GM12878 (cell line): ENCODE data around the gene C1QTNF12. TPM values are rescaled to one million over a fixed set of nuclear protein-coding genes. Genes with fewer than 3 reads are reported as not detected.

Experiments
- ATAC-seq: fragments of 200-7000 bp; cut with Tn5 transposase; 3 replicates; pipeline ENCODE4 v1.9.1; 2020; ENCODE audit warnings: mild to moderate bottlenecking, moderate library complexity
- BruUV-seq: library from RNA; stranded (reverse); fragments of 400-500 nt; replicated peaks from 2 replicates; lab custom pipeline; 2021; lab: Mats Ljungman, UMichigan
- CTCF ChIA-PET: fragments of 300-600 bp; sonication (Branson Sonifier 250); formaldehyde crosslinking; extraction: SDS; loops from one replicate; lab custom pipeline; 2021; ENCODE audit warnings: inconsistent platforms; lab: Yijun Ruan, JAX
- POLR2A ChIA-PET: fragments of 350-600 bp; formaldehyde crosslinking; extraction: SDS; loops from one replicate; lab custom pipeline; 2021; ENCODE audit warnings: inconsistent platforms; lab: Charles Lee
- RAD21 ChIA-PET: fragments of 300-600 bp; sonication (Branson Sonifier 250); formaldehyde crosslinking; loops from one replicate; lab custom pipeline; 2023; ENCODE audit warnings: antibody characterized with exemption; ENCODE audit not compliant: unreplicated experiment; lab: Charles Lee
- SMC1A ChIA-PET: fragments of 300-600 bp; sonication (Branson Sonifier 250); formaldehyde crosslinking; loops from one replicate; lab custom pipeline; 2023; ENCODE audit not compliant: unreplicated experiment, uncharacterized antibody; lab: Charles Lee
- DNase-seq: peaks from one replicate; pipeline ENCODE4 v3.0.0-alpha.2; 2011; ENCODE audit warnings: low read depth, low spot score
- FAIRE-seq: peaks from 3 replicates; lab custom pipeline; 2011; peaks lifted over from hg19 to GRCh38; lab: Jason Lieb, UNC
- H2AFZ ChIP-seq: 2 replicates; pipeline ENCODE4 v1.6.0; 2011; ENCODE audit warnings: low read depth, low read length, control low read depth; ENCODE audit not compliant: control insufficient read depth
- H3K27ac ChIP-seq: 2 replicates; pipeline ENCODE4 v1.5.1; 2011; ENCODE audit warnings: control low read depth; ENCODE audit not compliant: control insufficient read depth, insufficient read depth
- H3K27me3 ChIP-seq, 2 experiments: replicated peaks in 1 of 2; 2 replicates each; pipeline versions ENCODE4 v1.6.0 to v1.6.1; 2011; ENCODE audit warnings: low read length in 1 of 2; ENCODE audit not compliant: control insufficient read depth in 2 of 2, insufficient read depth in 2 of 2
- H3K36me3 ChIP-seq, 2 experiments: 2 replicates each; pipeline ENCODE4 v1.5.1; 2011; ENCODE audit warnings: low read length in 1 of 2; ENCODE audit not compliant: control insufficient read depth in 2 of 2, insufficient read depth in 2 of 2
- H3K4me1 ChIP-seq: 2 replicates; pipeline ENCODE4 v1.6.1; 2011; ENCODE audit warnings: mild to moderate bottlenecking, low read length, moderate library complexity, mixed read lengths; ENCODE audit not compliant: control insufficient read depth, insufficient read depth
- H3K4me2 ChIP-seq: 2 replicates; pipeline ENCODE4 v1.6.0; 2011; ENCODE audit warnings: control low read depth; ENCODE audit not compliant: control insufficient read depth, insufficient read depth
- H3K4me3 ChIP-seq: fragments of 200-600 bp; sonication (generic); 2 replicates; pipeline ENCODE4 v1.5.1; 2016
- H3K79me2 ChIP-seq: 2 replicates; pipeline ENCODE4 v1.6.0; 2011; ENCODE audit warnings: low read length; ENCODE audit not compliant: control insufficient read depth, insufficient read depth
- H3K9ac ChIP-seq: 2 replicates; pipeline ENCODE4 v1.8.0; 2011; ENCODE audit warnings: low read length, control low read depth, mixed read lengths; ENCODE audit not compliant: control insufficient read depth, insufficient read depth
- H3K9me3 ChIP-seq: replicated peaks from 3 replicates; pipeline ENCODE4 v1.5.1; 2011; ENCODE audit warnings: mild to moderate bottlenecking, low read length; ENCODE audit not compliant: control insufficient read depth, insufficient read depth
- H4K20me1 ChIP-seq: 2 replicates; pipeline ENCODE4 v1.6.0; 2011; ENCODE audit not compliant: control insufficient read depth, insufficient read depth
- BCL3 ChIP-seq: IDR thresholded peaks from 2 replicates; pipeline ENCODE4 v1.6.1; 2011; ENCODE audit warnings: borderline replicate concordance, low read depth, mild to moderate bottlenecking, moderate library complexity, low read length; ENCODE audit not compliant: insufficient read depth, poor library complexity, severe bottlenecking
- BCLAF1 ChIP-seq: fragments of 450-650 bp; IDR thresholded peaks from 2 replicates; pipeline ENCODE4 v1.6.1; 2017; ENCODE audit warnings: antibody characterized with exemption, mild to moderate bottlenecking, moderate library complexity
- CEBPB ChIP-seq, 2 experiments: fragments of 150-350 bp in 1 of 2; IDR thresholded peaks; 2 replicates each; pipeline ENCODE4 v1.6.1; 2012 to 2014; ENCODE audit warnings: low read depth in 2 of 2, low read length in 2 of 2, borderline replicate concordance in 1 of 2, inconsistent platforms in 1 of 2
- GABPA ChIP-seq: IDR thresholded peaks from 2 replicates; pipeline ENCODE4 v1.6.1; 2014; ENCODE audit warnings: antibody characterized with exemption, low read depth, mild to moderate bottlenecking, inconsistent platforms
- MTA3 ChIP-seq: IDR thresholded peaks from 2 replicates; pipeline ENCODE4 v1.6.1; 2012; ENCODE audit warnings: low read length, inconsistent platforms, borderline replicate concordance
- MXI1 ChIP-seq: fragments of 150-350 bp; IDR thresholded peaks from 2 replicates; pipeline ENCODE4 v1.6.1; 2011; ENCODE audit warnings: low read depth, mild to moderate bottlenecking, inconsistent platforms, low read length, improper control_type of control experiment
- NKRF ChIP-seq: fragments of 450-650 bp; conservative IDR thresholded peaks from 2 replicates; pipeline ENCODE4 v1.6.1; 2017; ENCODE audit warnings: mild to moderate bottlenecking, moderate library complexity
- RELA ChIP-seq: fragments of 450-650 bp; IDR thresholded peaks from 2 replicates; pipeline ENCODE4 v1.8.0; 2014; ENCODE audit warnings: borderline replicate concordance; ENCODE audit not compliant: partially characterized antibody
- SIN3A ChIP-seq: IDR thresholded peaks from 2 replicates; pipeline ENCODE4 v1.6.1; 2012; ENCODE audit warnings: low read depth, low read length, improper control_type of control experiment
- SMC3 ChIP-seq: IDR thresholded peaks from 2 replicates; pipeline ENCODE4 v1.6.1; 2011; ENCODE audit warnings: low read length, improper control_type of control experiment, borderline replicate concordance
- YBX1 ChIP-seq: fragments of 450-650 bp; IDR thresholded peaks from 2 replicates; pipeline ENCODE4 v1.6.1; 2016; ENCODE audit warnings: antibody characterized with exemption
- ZBTB40 ChIP-seq: fragments of 450-650 bp; IDR thresholded peaks from 2 replicates; pipeline ENCODE4 v1.6.1; 2016; ENCODE audit warnings: mild to moderate bottlenecking, moderate library complexity, borderline replicate concordance
- ZNF384 ChIP-seq: IDR thresholded peaks from 2 replicates; pipeline ENCODE4 v1.6.1; 2012; ENCODE audit warnings: low read depth, mild to moderate bottlenecking, low read length, improper control_type of control experiment, borderline replicate concordance
- WGBS: methylation state at CpG from one replicate; pipeline ENCODE4 v1.1.6; 2016; ENCODE audit warnings: low lambda C conversion rate; ENCODE audit not compliant: insufficient replicate concordance, insufficient coverage; ENCODE audit errors: missing lambda C conversion rate; 5-methylcytosine and 5-hydroxymethylcytosine counted together
- in situ Hi-C: fragments of 300-500 bp; cut with MboI; formaldehyde crosslinking; loops from 9 replicates; pipeline ENCODE4 v1.14.3; 2018; ENCODE audit warnings: mixed read lengths
- intact Hi-C: fragments of 100-400 bp; cut with micrococcal nuclease; formaldehyde crosslinking; loops from one replicate; pipeline ENCODE4 v1.14.2; 2022; ENCODE audit not compliant: unreplicated experiment
- polyA plus RNA-seq, 11 experiments: library from polyadenylated mRNA; depleted of rRNA in 4 of 11; unstranded in 6 of 11; stranded (reverse) in 5 of 11; fragments of >200 nt; fragmentation: Nextera tagmentation in 4 of 11; fragmentation: Illumina TruSeq in 1 of 11; extraction: Ambion mirVana in 4 of 11; extraction: Trizol in 1 of 11; gene quantifications; 1 replicate in 1 of 11; 2 replicates in 10 of 11; pipeline versions ENCODE4 v1.2.1 to v1.2.3, GENCODE V29; 2011 to 2016; ENCODE audit warnings: inconsistent platforms in 2 of 11, missing spikeins in 2 of 11, low read depth in 1 of 11
- total RNA-seq, 4 experiments: library from RNA; depleted of rRNA in 3 of 4; stranded (reverse); fragments of >200 nt in 3 of 4; fragmentation: Illumina TruSeq in 1 of 4; extraction: Trizol in 1 of 4; gene quantifications; 2 replicates each; pipeline versions ENCODE4 v1.2.1 to v1.2.3, GENCODE V29; 2013 to 2021

The C1QTNF12 gene
- total and polyA plus RNA-seq, 10 of the 15 experiments (the other 5 are each of a cell fraction or from before 2014, with no cell fraction given): 0.17 to 1.0 (median 0.31) TPM; not detected in 5

- Histone ChIP-seq H3K9me3 (no peaks in the 10 kb centered on the region), H3K27ac (no peak overlapping the region), H3K4me2 (no peak overlapping the region), H2AFZ (no peak overlapping the region), H3K4me1 (peaks cover 12% of the 10 kb centered on the region), H4K20me1 (no peaks in the 10 kb centered on the region), H3K27me3 (no peaks in the 10 kb centered on the region), H3K79me2 (no peaks in the 10 kb centered on the region), H3K9ac (no peak overlapping the region), H3K36me3 (peaks cover 3 to 9% of the 10 kb centered on the region in 2 experiments; a peak in 3 of 4 replicates), H3K4me3 (no peak overlapping the region)
- ATAC-seq: no peak
- DNase-seq: no peak
- BruUV-seq: no TSS peak
- in situ Hi-C loops (loop anchor here (5.0 kb wide), 1 partner anchor 136 kb away; the partner anchor contains the start of gene C1orf159), intact Hi-C loops (no loop called here)
- ChIA-PET RAD21 (interaction anchor here (4.0 kb wide), 1 partner anchor 133 kb away, joined by 92 read pairs; no protein-coding TSS in a partner anchor), CTCF (interaction anchor here (4.0 kb wide), 1 partner anchor 131 kb away, joined by 100 read pairs; no protein-coding TSS in a partner anchor), SMC1A (no interaction called here), POLR2A (no interaction called here)
- no peak for FAIRE-seq
- WGBS: 93% methylated on average over 12 of the region's 12 CpGs
- TF ChIP-seq CEBPB (IDR thresholded peaks at IDR 0.05; ENCODE audit: borderline replicate concordance in 1 of 2, low read depth in 2 of 2, low read length in 2 of 2) (no peak), NKRF (no peak), BCL3 (no peak), YBX1 (no peak), ZBTB40 (no peak), MTA3 (no peak), SIN3A (no peak), ZNF384 (no peak), RELA (no peak), SMC3 (no peak), GABPA (no peak), BCLAF1 (no peak), MXI1 (no peak)
Measured at GRCh38 chr1:1253314-1253713, 6.8 kb upstream of the C1QTNF12 start.
